Measurements from ENCODE around the gene DAAM2.

Gene DAAM2

DNA sequence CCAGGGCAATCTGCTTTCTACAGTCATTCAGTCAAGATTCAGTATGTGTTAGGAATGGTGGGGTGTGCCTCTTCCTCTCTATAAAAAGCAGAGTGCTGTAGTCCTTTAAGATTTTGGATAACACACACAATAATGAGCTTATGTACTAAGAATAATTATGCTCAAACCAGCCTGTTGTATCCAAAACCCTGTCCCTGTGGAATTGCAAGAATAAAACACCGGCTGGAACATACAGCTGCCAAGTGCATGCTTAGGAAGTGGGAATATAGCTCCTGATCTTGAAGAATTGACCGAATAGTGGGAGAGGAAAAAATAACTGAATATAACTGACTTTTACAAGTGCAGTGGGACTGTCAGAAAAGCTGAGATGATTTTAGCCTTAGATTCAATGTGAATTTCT is 143.1 kb downstream of the DAAM2 start:
- FAIRE-seq: no peak

DNA sequence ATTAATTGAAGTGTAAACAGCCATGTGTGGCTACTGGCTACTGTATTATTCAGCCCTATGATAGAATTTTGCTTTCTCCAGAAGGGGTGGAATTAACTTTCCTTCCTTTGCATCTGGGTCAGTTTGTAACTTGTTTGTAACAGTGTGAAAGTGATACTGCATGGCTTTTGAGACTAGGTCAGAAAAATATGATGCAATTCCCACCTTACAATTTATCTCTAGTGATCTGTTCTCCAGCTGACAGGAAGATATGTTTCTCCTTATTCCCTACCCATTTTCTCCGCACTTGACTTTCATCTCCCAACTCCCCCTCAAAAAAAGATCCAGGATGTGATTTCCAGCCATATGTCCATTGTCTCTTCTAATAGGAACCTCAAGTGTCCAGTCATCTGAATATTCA is 144.7 kb downstream of the DAAM2 start:
- FAIRE-seq: no peak

DNA sequence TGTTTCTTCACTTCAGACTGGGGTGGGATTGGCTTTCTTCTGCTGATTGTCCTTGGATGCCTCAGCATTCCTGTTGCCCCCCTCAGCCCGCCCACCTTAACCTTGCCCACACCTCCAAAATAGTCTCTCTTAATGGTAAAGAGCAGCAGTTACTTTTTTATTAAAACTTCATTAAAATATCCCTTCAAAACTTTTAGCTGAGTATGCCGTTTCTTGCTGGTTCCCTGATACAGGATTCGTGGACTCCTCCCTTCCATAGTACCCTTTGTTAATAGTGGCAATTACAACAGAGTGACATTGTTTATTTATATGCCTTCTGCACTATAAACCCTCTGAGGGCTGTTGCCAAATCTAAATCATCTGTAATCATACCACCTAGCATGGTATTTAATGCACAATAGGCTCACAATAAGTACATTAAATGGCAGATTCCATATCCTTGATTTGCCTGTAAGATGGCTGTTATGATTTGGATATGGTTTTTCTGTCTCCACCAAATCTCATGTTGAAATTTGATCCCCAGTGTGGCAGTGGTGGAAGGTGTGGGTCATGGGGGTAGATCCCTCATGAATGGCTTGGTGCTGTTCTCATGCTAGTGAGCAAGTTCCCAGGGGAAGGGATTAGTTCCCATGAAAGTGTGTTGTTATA is 145.6 kb downstream of the DAAM2 start:
- FAIRE-seq: no peak

DNA sequence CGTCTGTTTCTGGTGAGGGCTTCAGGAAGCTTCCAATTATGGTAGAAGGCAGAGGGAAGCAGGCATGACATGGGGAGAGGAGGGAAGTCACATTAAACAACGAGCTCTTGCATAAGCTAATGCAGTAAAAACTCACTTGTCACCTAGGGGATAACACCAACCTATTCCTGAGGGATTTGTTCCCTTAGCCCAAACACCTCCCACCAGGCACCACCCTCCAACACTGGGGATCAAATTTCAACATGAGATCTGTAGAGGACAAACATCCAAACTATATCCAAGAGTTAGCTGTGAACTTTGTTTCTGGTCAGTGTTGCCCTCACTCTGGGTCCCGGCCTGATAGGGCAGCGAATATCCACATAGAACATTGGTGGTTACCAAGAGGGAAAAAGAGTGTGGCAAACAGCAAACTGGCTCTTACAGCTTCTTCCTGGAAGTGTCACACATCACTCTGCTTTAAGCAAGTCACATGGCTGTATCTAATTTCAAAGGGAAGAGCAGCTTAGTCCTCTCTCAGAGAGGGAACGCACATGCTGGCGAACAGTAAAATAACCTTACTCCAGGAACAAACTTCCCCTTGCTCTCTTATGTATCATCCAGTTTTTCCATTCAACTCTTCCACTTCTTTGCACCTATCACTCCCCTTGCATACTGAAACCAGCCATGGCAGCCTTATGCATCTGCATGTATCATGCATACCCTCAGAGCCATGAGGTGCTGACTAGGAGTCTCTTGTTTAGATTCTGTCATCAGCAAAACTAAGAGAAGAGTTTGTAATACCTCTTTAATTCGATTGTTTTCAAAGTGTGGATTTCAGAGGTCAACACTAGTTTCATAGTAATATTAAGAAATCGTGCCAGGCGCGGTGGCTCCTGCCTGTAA is 146.8 kb downstream of the DAAM2 start:
- FAIRE-seq: no peak

DNA sequence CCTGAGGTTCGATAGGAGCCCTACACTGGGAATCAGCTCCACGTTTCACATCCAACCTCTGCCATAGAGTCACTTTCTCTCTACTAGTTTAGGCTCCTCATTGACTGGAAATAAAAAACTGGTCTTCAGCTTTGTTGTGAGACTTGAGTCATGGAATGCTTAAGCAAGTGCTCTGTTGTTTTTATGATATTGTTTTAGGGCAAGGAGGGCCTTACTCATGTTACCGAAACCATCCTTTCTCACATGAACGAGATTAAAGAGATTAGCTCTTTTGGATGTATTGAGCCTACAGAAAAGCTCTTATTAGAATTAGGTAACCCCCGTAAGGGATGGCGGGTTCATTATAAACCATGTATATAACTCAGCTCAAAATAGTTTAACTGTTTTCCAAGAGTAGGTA is 149.0 kb downstream of the DAAM2 start:
- FAIRE-seq: no peak

DNA sequence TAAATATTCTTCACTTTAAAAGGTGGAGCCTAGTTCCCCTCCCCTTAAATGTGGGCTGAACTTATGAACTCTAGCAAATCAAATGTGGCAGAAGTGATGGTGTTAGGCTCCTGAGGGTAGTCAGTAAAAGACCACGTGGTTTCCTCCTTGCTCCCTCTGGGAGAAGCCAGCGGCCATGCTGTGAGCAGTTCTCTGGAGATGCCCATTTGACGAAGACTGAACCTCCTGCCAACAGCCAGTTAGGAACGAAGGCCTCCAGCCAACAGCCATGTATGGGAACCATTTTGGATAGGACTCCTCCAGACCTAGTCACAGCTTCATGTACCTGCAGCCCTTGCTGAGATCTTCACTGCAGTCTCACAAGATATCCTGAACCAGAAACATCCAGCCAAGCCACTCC is 149.6 kb downstream of the DAAM2 start:
- no peak for FAIRE-seq

DNA sequence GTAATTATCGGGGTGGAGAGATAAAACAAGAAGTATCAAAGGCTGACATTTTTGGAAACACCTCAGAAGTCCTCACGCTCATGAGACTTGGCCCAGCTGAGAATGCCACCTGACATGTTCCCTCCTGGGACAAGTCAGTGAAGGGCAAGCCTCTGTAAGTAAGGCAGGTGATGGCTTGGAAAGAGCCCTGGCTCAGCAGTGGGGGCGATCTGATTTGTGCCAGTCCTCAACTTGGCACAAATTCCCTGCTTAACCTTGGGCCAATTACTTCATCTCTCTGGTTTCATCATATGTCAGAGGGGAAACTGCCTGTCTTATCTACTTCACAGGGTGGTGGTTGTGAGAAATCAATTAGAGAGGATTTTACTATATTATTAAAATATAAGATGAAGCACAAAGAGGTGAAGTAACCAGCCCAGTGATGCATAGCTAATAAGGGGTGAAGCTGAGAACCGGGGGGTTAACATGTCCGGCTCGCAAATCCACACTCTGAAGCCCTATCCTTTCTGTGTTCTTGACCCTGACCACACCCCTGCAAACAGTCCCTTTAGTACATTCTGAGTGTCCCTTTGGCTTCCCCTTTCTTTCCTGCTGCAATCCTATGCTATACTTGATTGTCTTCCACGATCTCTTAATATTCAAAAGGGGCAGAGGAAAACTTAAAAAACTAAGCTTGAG is 150.9 kb downstream of the DAAM2 start:
- no peak for FAIRE-seq

DNA sequence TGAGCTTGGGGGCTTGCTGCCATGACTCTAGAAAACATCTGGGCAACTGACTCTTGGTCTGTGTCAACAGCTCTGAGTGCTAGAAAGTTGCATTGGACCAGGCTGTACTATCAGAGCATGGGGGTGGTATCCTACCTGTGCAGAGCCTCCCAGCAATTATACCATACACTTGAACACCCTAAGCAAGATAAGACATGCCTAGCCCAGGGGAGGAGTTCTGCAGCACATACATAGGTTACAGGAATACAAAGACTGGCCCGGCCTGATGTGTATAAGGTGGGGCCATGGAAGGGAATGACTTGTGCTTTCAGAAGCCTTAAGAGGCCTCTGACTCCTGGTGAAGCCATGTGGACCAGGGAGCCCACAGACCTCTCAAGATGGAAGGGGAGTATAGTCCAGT is 153.4 kb downstream of the DAAM2 start:
- FAIRE-seq: no peak

DNA sequence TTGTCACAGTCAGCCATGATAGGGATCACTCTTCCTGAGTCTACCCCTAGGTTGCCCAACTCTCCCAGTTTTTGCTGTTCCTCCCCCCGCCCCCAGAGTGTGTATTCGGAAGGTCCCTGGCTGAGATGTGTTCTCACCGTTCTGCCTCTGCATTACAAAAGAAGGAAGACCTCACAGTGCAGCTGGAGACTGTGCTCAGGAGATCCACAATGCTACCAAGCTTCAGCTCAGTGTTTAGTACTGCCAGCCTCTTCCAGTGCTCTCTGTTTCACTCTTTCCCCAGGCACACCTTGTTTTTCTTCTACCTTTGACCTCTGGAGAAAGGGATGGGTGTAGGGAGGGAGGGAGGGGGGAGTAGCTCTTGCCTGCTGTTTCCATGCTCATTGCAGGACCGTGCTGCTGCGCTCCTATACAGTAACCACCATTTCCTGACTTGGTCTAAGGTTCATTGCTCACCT is 155.5 kb downstream of the DAAM2 start:
- FAIRE-seq: no peak

DNA sequence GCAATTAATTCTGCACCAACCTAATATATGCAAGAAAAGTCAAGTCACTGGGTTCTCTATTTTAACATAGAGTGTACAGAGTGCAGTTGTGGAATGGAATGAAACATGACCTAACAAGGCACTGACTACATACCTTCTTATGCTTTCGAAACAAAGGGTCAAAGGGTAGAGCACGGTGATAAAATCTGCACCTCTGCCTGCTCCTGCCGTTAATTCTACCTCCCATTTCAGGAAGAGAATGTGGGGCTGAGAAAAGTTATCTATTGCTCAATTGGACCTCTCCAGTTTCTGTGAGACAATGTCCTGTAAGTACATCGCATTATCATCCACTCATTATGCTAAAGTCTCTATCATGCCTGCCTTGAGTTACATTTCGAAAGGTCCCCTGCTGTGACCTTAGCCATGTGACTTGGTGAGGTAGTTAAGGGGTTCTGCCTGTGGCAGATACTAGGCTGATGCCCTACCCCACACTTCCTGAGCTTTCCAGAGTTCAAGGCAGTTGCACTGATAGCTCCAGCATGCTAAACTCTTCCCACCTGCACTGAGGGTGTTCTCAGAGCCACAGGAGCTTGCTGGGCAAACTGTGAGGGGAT is 156.1 kb downstream of the DAAM2 start:
- no peak for FAIRE-seq

DNA sequence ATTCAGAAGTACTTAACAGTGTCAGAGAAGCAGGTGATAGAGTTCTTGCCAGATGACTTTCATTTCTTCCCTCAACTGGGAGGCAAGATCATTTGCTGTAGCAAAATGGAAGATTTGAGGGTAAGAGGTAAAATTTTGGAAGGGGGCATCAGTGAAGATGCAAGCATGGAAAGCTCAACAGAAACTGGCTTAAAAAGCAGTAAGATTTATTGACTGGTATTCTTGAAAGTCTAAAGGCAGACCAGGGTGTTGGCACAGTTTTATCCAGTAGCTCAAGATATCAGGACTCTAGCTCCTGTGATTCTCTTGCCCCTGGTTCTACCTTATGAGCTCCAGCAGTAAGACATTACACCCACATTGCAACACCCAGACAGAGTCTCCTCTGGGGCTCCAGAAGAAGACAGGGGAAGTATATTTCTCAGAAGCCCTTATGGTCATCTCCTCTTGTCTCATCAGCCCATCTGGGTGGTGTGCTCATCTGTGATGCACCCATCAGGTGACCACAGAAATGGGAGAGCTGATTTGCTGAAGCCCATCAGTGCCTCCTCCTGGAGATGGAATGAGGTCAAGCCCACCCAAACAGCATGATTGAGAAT is 158.0 kb downstream of the DAAM2 start:
- no peak for FAIRE-seq

DNA sequence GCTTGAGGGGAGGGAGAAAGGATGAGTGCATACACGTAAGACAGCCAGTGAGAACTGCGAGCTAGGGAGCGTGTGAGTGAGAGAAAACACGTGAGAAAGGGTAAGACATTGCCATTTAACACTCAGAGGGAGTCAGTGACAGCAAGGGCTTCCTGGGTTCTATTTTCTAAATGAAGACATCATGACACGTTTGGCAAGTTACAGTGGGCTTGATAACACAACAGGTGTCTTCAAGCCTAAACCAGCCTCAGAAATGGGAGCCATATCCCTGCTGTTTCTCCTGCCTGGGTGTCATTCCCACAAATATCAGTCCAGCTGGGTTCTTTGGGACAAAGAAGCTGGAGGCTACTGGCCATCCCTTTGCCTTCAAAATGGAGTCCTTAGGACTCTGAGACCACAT is 159.0 kb downstream of the DAAM2 start:
- FAIRE-seq: no peak

DNA sequence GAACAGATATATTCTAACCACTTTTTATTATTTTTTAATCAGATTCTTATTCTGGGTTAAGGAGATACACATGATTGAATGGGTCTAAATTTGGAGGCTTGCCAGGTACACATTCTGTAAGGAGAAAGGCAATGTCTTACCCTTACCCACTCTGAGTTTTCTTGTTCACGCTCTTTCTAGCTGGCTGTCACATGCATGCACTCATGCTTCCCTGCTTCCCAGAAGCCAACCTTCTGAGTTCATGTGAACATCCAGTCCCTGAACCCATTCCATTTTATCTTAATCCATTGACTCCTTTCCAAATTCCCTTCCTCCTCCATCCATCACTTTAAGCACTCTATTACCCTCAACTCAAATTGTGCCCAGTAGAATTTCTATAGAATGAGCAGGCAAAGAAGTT is 159.5 kb downstream of the DAAM2 start:
- FAIRE-seq: no peak

DNA sequence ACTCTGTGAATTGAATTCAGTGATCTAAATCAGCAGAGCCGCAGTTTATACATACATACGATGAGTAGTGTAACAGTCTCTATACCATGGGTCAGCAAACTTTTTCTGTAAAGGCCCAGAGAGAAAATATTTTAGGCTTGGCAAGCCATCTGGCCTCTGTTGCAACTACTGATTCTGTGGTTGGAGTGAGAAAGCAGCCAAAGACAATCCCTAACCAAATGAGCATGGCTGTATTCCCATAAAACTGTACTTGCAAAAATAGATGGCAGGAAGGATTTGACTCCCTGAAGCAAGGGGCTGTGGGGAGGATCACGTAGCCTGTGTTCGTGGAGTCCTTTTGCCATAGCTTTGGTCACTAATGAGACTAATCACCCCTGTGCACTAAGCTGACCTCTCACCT is 160.0 kb downstream of the DAAM2 start:
- FAIRE-seq: no peak

DNA sequence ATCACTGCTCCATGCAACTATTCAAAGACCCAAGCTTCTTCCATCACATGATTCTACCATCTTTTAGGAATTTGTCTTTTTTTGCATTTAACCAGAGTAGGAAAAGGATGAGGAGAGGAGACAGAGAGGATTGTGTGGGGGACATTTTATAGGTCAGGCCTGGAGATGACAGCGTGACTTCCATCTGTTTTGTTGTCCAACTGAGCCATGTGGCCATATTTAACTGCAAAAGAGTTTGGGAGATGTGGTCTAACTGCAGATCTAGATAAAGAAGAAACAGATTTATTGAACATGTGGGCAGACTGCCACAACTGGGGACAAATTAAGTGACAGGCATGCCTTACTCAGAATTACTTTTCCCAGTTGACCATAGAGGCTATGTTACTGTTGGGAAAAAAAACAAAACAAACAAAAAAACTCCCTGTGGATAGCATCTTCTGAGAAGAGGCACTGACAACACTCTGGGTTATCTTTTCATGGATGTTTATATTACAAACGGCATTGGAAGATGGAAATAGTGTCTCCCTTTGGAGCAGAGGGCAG is 161.0 kb downstream of the DAAM2 start:
- no peak for FAIRE-seq

All from TTC549 (cell line).